Activated CD4-positive, alpha-beta T cell treated with anti-CD3 and anti-CD28 coated beads for 24 hours (primary cell): ENCODE measurements around the gene PPP1R12B.

ENCODE experiments used
- DNase-seq, 2 donors: peaks; one replicate each; pipeline ENCODE4 v3.0.0-alpha.2; 2020; ENCODE audit warnings: low read depth in 2 of 2

Gene PPP1R12B, protein sequence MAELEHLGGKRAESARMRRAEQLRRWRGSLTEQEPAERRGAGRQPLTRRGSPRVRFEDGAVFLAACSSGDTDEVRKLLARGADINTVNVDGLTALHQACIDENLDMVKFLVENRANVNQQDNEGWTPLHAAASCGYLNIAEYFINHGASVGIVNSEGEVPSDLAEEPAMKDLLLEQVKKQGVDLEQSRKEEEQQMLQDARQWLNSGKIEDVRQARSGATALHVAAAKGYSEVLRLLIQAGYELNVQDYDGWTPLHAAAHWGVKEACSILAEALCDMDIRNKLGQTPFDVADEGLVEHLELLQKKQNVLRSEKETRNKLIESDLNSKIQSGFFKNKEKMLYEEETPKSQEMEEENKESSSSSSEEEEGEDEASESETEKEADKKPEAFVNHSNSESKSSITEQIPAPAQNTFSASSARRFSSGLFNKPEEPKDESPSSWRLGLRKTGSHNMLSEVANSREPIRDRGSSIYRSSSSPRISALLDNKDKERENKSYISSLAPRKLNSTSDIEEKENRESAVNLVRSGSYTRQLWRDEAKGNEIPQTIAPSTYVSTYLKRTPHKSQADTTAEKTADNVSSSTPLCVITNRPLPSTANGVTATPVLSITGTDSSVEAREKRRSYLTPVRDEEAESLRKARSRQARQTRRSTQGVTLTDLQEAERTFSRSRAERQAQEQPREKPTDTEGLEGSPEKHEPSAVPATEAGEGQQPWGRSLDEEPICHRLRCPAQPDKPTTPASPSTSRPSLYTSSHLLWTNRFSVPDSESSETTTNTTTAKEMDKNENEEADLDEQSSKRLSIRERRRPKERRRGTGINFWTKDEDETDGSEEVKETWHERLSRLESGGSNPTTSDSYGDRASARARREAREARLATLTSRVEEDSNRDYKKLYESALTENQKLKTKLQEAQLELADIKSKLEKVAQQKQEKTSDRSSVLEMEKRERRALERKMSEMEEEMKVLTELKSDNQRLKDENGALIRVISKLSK

DNA sequence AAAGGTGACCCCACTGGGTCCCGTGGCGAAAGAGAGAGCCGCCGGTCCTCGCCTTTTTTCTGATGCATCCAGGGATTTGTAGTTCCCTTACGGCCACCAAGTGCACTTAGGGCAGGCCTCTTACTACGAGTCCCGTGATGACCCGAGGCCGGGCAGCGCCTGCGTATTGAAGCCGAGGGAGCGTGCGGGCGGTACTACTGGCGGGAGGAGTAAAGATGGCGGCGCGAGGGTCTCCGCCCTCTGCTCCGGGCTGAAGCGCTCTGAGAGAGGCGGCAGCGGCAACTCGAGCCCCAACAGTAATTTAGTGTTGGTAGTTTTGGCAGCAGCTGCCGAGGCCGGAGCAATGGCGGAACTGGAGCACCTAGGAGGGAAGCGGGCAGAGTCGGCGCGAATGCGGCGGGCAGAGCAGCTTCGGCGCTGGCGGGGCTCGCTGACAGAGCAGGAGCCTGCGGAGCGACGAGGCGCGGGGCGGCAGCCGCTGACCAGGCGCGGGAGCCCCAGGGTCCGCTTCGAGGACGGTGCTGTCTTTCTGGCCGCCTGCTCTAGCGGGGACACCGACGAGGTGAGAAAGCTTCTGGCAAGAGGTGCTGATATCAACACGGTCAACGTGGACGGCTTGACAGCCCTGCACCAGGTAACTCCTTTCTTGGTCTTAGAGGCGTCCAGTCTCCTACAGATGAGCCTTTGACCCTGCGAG lies at the start of gene PPP1R12B:
Gene PPP1R12B (plus strand): TSS at position 191 of the 697 bp plus-strand sequence. CDS start 153 bp downstream, at position 344.
- DNase-seq, result peak; percentile 88 to 91

DNA sequence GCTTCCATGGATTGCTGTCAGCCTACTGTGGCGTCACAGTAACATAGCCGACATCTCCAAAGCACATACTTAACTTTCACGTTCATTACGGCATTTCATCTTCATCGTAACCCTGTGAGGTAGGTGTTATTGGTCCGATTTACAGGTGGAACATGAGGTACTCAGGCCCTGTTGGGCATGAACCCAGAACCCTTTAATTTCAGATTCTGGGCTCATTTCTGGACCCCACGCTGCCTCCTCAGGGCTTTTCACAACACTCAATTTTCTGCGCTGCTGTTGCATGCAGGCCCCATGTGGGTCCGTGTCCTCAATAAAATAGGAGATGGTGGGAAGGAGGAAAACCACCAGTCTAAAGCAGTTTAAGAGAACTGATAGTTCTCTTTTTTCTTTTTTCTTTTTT lies 46.3 kb upstream of the PPP1R12B start:
- no peak for DNase-seq

DNA sequence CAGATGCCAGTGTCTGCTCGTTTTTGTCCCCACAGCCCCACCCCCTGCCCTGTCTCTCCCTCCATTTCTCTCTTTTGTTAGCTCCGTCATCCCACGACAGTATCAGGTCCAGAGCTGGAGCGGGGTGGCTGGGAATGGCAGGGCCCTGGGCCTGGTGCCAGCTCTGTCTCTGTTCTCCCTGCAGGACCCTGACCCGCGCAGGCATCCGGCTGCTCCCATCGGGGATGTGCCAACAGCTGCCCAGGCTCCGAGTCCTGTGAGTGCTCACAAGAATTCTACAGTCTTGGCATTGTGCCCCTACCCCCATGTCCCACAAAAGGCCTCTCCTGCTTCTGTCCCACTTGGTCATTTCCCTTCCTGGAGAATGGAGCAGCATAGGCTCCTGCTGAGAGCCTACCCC lies 44.1 kb upstream of the PPP1R12B start:
- DNase-seq, result no peak

DNA sequence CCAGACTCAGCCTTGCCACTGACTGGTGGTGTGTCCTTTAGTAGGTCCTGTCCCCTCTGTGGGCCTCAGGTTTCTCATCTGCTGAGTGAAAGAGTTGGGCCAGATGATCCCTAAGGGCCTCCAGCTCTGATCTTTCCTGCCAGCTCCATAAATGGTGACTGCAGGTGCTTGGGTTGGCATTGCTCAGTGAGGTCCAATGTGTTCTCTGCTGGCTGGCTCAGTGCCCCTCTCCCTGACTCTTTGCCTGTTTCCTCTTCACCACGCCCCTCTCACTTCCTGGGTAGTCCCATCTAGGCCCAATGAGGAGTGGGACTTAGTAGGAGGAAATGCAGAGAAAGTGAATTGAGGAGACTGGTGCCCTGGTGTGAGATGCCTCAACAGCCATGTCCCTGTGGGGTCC lies 43.3 kb upstream of the PPP1R12B start:
- no peak for DNase-seq

DNA sequence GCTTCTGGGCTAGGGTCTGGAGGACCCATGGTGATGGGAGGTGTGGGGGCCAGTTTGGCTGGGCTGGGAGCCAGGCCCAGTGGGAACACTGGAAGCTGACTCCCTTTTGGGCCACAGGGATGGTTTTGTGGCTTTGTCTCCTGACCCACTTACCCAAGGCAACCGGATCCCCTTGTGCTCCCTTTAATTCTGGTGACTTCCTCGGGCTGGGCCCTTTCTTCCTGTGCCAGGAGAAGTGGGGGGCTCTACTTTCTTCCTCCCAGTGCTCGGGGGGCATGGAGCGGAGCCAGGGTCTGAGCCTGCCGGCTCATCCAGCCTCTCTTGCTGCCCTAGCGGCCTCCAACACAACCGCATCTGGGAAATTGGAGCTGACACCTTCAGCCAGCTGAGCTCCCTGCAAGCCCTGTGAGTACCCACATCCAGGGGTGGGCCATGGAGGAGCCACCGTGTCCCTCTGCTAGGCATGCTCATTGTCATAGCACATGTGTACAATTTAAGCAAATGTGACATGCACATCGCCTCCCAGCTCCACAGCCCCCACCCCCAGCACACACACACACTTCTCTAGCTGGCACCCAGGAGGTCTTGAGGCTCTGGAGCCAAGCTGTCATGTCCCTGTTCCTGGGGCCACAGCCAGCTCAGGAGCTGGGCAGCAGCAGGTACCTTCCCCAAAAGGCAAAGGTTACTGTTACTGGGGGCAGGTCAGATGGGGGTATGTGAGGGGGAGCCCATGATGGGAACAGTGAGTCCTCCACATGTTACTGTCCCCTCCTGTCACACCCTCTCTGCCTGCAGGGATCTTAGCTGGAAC lies 41.8 kb upstream of the PPP1R12B start:
- DNase-seq, result no peak

DNA sequence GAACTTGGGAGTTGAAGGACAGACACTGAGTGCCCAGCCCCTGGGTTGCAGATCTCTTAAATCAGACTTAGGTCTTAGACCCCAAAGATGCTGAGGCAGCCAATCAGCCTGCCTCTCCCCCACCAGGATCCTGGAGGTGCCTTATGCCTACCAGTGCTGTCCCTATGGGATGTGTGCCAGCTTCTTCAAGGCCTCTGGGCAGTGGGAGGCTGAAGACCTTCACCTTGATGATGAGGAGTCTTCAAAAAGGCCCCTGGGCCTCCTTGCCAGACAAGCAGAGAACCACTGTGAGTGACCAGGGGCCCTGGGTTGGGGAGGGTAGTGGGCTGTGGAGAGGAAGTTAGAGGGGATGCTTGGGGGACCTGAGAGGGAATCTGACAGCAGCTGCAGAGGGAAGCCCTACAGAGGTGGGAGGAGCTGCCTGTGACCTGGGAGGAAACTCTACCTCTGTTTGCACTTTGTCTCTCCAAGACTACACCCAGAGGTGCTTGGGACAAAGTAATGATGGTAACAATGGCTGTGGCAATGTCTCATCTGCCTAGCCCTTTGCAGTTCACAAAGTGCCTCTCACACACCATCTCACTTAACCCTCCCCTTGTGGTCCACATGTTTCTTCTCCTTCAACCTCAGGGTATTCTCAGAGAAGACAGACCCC lies 38.3 kb upstream of the PPP1R12B start:
- DNase-seq, result no peak

DNA sequence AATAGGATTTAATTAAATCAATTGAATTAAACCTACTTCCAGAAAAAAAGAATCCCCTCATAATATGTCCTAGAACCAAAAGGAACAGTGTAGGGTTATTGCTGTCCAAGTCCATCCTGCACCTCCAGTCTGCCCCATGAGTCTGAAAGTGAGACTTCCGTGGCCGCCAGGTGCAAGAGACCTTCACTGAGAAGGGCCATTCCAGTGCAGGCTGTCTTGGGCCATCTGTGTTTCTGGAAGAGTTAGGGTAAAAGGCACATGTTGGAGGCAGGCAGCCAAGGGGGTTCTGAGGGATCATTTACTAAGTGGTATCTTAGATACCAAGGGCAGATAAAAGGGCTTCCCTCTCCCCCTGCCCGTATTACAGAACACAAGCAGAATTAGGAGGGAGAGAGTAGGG lies 37.8 kb upstream of the PPP1R12B start:
- no peak for DNase-seq

DNA sequence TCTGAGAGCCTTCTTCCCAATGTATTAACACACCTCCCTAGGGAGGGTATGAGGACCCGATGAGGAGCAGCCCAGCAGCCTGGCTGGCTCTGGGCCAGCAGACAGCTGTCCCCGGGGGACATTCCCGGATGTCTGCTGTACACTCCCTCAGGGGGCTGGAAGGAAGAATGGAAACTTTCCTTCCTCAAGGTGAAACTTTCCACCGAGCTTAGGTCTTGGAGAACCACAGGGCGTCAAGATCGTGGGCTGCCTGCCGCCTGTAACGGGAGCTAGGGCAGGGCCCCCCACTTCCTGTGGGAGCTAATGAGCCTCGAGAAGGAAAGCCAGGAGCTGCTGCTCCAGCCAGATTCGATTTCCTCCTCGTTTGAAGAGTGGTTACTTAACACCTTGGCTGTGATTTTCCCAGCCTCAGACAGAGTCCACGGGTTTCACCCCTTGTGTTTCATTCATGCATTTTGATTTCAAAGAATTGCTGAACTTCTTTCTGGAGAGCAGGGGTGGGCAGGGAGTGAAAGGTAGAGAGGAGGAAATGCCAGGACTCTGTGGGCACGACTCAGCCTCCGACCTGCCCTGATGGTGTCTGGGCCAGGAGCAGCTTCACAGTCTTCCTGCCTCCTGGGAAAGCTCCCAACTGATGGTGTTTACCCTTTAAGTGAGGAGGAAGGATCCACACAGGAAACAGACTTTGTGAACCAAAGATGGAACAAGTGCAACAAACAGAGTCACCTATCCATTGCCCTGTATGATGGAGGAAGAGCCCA lies 36.4 kb upstream of the PPP1R12B start:
- no peak for DNase-seq

DNA sequence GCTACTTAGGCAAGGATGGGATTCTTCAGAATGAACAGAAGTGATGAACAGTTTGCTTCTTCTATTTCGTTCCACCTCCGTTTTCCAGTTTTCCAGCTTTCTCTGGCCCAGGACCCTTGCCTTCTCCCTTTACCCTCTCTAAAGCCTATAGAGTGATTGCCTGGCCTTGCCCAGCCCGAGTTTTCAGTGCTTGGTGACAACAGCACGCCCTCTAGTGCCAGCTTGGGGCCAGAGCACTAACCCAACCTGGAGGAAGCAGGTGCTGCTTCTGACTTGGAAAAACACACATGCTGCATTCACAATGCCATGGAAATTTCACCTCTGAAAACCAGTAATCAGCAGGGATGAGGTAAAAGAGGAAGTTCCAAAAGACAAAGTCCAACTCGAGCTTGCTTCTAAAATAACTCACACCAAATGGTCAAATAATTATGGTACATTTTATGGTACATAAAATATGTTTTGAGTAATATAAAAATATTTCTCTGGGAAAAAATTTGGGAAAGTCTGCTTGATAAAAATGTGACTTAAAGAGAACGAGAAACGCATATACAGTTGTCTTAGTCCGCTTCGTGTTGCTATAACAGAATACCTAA lies 32.8 kb upstream of the PPP1R12B start:
- peak; percentile 64 to 68 for DNase-seq

DNA sequence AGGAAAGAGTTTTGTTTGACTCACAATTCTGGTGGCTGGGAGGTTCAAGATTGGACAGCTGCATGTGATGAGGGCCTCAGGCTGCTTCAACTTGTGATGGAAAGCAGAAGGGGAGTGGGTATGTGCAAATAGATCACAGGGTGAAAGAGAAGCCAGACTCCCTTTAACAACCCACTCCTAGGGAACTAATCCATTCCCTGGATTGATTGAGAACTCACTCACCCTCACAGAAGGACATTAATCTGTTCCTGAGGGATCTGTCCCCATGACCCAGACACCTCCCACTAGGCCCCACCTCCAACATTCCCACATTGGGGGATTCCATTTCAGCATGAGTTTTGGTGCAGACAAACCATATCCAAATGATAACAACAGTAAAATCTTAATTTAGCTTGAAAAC lies 32.3 kb upstream of the PPP1R12B start:
- DNase-seq, result no peak

DNA sequence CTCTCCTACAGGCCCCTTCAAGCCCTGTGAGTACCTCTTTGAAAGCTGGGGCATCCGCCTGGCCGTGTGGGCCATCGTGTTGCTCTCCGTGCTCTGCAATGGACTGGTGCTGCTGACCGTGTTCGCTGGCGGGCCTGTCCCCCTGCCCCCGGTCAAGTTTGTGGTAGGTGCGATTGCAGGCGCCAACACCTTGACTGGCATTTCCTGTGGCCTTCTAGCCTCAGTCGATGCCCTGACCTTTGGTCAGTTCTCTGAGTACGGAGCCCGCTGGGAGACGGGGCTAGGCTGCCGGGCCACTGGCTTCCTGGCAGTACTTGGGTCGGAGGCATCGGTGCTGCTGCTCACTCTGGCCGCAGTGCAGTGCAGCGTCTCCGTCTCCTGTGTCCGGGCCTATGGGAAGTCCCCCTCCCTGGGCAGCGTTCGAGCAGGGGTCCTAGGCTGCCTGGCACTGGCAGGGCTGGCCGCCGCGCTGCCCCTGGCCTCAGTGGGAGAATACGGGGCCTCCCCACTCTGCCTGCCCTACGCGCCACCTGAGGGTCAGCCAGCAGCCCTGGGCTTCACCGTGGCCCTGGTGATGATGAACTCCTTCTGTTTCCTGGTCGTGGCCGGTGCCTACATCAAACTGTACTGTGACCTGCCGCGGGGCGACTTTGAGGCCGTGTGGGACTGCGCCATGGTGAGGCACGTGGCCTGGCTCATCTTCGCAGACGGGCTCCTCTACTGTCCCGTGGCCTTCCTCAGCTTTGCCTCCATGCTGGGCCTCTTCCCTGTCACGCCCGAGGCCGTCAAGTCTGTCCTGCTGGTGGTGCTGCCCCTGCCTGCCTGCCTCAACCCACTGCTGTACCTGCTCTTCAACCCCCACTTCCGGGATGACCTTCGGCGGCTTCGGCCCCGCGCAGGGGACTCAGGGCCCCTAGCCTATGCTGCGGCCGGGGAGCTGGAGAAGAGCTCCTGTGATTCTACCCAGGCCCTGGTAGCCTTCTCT lies 30.3 kb upstream of the PPP1R12B start:
- no peak for DNase-seq

DNA sequence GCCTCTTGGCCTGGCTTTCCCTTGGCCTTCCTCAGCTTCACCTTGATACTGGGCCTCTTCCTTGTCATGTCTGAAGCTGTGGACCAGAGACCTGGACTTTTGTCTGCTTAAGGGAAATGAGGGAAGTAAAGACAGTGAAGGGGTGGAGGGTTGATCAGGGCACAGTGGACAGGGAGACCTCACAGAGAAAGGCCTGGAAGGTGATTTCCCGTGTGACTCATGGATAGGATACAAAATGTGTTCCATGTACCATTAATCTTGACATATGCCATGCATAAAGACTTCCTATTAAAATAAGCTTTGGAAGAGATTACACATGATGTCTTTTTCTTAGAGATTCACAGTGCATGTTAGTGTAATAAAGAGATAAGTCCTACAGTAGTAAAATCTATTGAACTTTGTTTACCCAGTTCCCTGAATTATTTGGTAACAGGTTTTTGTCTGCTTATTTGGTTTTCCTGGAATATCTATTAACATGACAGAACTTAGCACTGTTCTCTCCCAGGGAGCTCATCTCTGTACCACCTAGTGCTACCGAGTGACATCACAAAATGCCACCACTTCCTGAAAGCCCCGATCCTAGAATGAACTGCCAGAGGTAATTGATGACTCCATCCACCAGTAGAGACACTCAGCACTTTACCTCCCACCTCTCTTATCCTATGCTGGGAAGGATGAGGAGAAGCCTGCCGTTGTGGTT lies 29.0 kb upstream of the PPP1R12B start:
- DNase-seq, result no peak

DNA sequence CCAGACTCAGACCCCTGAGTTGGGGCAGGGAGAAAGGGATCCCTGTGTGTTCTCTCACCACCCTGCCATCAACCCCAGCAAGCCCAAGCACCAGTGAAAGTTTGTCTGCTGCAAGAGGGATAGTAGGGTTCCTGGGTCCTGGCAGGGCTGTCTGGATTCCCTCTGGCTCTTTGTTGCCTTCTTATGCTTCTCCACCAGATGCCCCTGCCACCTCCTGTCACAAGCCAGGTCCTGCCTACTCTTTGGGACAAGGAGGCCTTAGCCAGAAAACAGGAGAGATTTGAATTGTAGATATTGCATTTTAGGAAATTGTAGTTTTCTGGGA lies 28.5 kb upstream of the PPP1R12B start:
- DNase-seq, result no peak

DNA sequence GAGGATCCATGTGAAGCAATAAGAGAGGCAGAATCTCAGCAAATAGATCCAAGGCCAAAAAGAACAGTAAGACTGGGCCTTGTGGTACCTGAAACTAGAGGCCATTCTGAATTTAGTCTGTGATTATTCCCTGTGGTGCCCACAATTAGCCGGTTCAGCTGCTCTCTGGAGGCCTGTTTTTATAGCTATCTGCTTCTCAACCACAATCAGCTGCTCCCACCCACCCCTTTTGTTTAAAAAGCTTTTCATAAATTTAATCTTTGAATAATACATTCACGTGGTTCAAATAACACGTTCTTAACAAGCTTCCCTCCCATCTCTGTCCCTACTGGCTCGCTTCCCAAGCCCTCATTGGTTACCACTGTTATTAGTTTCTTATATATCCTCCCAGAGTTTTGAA lies 24.8 kb upstream of the PPP1R12B start:
- DNase-seq, result no peak

DNA sequence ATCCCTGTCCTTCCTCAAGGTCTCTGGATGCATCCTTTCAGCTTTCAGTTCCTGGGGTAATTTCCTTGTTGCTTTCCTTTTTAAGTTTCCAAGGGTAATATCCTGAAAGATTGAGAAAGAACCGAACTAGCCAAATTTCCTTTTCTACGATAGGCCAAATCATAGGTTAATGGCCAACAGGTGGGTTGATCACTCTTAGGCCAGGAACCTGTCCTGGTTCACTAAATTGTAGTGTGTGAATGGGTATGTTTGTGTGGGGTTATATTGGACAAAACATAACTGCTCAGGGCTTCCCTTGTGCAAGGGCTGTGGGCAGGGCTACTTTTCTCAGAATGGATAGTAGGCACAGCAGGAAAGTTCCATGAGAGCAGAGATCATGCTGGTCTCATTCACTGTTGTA lies 23.9 kb upstream of the PPP1R12B start:
- DNase-seq, result no peak

DNA sequence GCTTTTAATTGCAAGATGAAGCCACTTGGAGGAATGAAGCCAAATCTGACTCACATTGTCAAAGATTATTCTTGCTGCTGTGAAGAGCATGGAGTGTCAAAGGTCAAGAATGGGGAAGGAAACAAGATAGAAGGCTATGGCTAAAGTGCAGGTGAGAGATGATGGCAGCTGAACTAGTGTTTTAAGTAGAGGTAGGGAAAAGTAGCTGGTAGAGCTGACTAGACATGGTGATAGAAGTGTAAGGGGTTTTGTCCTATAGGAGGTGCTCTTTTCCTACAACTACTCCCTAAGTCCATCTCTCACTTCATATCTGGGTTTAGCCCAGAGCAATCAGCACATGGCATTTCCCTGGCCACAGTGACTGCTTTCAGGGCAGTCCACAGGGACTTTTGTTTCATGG lies 18.6 kb upstream of the PPP1R12B start:
- no peak for DNase-seq

DNA sequence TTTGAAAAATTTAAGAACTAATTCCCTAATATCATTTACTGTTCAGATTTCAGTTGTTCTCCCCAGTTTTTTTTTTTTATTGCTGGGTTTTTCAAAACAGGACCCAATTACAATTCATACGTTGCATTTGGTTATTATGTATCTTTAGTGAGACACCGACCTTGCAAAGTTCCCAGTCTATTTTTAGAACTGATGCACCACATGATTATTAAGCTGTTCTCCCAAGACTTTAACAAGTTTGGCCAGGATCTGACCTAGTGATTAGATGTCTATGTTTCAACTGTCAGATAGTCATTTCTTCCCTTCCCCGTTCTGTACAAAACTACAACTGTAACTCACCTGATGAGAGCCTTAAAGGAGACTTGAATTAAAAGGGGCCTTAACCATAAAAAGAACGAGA lies 14.6 kb upstream of the PPP1R12B start:
- no peak for DNase-seq
